ENCODE data around the gene ST6GALNAC4. TPM values are rescaled to one million over a fixed set of nuclear protein-coding genes. Genes with fewer than 3 reads are reported as not detected.

The ST6GALNAC4 gene
- total RNA-seq, 2 experiments from 2014 or later: 118 to 180 TPM

DNA sequence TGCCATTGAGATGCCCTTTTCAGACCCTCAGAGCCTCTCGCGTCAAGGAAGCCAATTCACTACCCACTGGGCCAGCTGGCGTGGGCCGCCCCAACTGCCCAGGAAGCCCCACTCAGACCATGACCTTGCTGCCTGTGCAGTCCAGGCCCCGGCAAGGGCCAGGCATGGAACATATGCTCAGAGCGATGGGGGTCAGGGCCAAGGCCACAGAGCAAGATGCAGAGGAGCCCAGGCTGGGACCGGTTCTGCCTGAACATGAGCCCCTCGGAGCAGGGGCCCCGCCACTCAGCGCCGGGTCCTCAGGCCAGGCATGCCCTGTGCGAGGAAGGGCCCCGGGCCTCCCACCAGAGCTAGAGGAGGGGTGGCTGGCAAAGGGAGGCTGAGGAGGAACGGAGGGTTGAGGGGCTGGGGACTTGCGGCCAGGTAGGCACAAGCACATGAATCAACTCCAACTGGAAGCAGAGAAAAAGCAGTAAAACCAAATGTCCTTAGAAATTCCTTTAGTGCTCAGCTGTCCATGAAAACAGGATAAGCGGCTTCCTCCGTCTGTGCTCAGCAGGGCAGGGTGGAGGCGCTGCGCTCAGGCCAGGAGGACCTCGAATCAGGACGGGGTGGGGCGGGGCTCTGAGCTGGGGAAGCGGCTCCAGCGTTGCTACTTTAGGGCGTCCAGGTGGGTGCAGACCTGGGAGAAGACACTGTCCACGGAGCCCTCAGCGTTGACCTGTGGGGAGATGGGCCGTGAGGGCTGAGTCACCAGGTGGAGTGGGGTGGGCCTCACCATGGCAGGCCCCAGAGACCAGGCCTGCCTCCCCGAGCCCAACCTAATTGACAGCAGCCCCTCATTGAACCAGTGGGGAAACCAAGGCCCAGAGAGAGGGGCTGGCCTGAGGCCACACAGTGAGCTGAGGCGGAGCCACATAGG lies 49.2 kb downstream of the ST6GALNAC4 start:
- Histone ChIP-seq H3K9me3 (ENCODE audit: low read length) (no peaks in the 10 kb centered on the region), H3K79me2 (ENCODE audit: insufficient read depth, low read depth, low read length) (no peaks in the 10 kb centered on the region), H3K9me2 (ENCODE audit: insufficient read depth, low read length) (no peaks in the 10 kb centered on the region), H3K27ac (ENCODE audit: low read depth, low read length, poor library complexity, severe bottlenecking) (no peak overlapping the region), H4K20me1 (ENCODE audit: insufficient read depth, low read length) (no peaks in the 10 kb centered on the region), H3K36me3 (ENCODE audit: insufficient read depth, low read length) (no peaks in the 10 kb centered on the region), H3K4me2 (ENCODE audit: low read length) (no peak overlapping the region), H3K4me1 (ENCODE audit: insufficient read depth, low read length, poor library complexity, severe bottlenecking) (peaks cover 9% of the 10 kb centered on the region), H3K4me3 (ENCODE audit: low read depth, low read length, poor library complexity, severe bottlenecking) (no peak overlapping the region), H2AFZ (ENCODE audit: low read length) (no peak overlapping the region)
- ChIA-PET CTCF (ENCODE audit: unreplicated experiment) (interaction anchor here (0.6 kb wide), 1 partner anchor 15 kb away, joined by 3 read pairs; no protein-coding TSS in a partner anchor), POLR2A (interaction anchor here (0.7 kb wide), 1 partner anchor 83 kb away, joined by 4 read pairs; no protein-coding TSS in a partner anchor)
- no peak for DNase-seq (ENCODE audit: low spot score)
- TF ChIP-seq, protein P1, sequence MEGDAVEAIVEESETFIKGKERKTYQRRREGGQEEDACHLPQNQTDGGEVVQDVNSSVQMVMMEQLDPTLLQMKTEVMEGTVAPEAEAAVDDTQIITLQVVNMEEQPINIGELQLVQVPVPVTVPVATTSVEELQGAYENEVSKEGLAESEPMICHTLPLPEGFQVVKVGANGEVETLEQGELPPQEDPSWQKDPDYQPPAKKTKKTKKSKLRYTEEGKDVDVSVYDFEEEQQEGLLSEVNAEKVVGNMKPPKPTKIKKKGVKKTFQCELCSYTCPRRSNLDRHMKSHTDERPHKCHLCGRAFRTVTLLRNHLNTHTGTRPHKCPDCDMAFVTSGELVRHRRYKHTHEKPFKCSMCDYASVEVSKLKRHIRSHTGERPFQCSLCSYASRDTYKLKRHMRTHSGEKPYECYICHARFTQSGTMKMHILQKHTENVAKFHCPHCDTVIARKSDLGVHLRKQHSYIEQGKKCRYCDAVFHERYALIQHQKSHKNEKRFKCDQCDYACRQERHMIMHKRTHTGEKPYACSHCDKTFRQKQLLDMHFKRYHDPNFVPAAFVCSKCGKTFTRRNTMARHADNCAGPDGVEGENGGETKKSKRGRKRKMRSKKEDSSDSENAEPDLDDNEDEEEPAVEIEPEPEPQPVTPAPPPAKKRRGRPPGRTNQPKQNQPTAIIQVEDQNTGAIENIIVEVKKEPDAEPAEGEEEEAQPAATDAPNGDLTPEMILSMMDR (conservative IDR thresholded peaks at IDR 0.05; ENCODE audit: low read length): no peak
- TF ChIP-seq EZH2phosphoT487 (IDR thresholded peaks at IDR 0.05; ENCODE audit: borderline replicate concordance, low read depth, low read length): no peak
- BruUV-seq (replicated peaks): no TSS peak
- intact Hi-C loops (cut with micrococcal nuclease; ENCODE audit: unreplicated experiment): no loop called here

DNA sequence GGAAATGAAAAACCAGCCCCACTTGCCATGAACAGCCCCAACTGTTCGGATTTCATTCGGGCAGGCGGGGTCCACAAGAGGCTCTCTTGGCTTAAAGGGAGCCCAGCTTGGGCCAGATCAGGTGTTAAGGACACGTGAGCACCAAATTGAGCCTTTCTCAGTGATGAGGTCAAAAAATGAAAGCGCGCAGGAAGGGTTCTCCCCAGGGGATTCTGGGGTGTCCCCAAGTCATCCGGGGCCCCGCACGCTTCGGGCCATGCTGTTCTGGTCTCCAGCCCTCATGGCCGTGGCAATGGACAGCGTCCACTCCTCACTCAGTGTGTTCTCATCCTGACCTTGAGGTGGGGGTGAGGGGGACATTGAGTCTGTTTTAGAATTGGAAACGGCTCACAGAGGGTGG lies 50.3 kb downstream of the ST6GALNAC4 start:
- no peak for DNase-seq (ENCODE audit: low spot score)
- POLR2A ChIA-PET: interaction anchor here (0.7 kb wide), 1 partner anchor 82 kb away, joined by 4 read pairs; no protein-coding TSS in a partner anchor
- Histone ChIP-seq H3K79me2 (ENCODE audit: insufficient read depth, low read depth, low read length) (no peaks in the 10 kb centered on the region), H3K36me3 (ENCODE audit: insufficient read depth, low read length) (no peaks in the 10 kb centered on the region), H3K9me3 (ENCODE audit: low read length) (no peaks in the 10 kb centered on the region), H3K4me1 (ENCODE audit: insufficient read depth, low read length, poor library complexity, severe bottlenecking) (peaks cover 20% of the 10 kb centered on the region), H2AFZ (ENCODE audit: low read length) (no peak overlapping the region), H4K20me1 (ENCODE audit: insufficient read depth, low read length) (no peaks in the 10 kb centered on the region), H3K9me2 (ENCODE audit: insufficient read depth, low read length) (no peaks in the 10 kb centered on the region), H3K27ac (ENCODE audit: low read depth, low read length, poor library complexity, severe bottlenecking) (no peak overlapping the region), H3K4me2 (ENCODE audit: low read length) (no peak overlapping the region), H3K4me3 (ENCODE audit: low read depth, low read length, poor library complexity, severe bottlenecking) (no peak overlapping the region)
- intact Hi-C loops (cut with micrococcal nuclease; ENCODE audit: unreplicated experiment): no loop called here
- CTCF ChIA-PET (ENCODE audit: unreplicated experiment): no interaction called here
- no peak for TF ChIP-seq EZH2phosphoT487 (IDR thresholded peaks at IDR 0.05; ENCODE audit: borderline replicate concordance, low read depth, low read length)
- TF ChIP-seq, protein P1 (conservative IDR thresholded peaks at IDR 0.05; ENCODE audit: low read length): no peak
- BruUV-seq (replicated peaks): no TSS peak

Data from OCI-LY7 (cell line).